ENCODE data around the gene TELO2.

- TF ChIP-seq, protein P1, sequence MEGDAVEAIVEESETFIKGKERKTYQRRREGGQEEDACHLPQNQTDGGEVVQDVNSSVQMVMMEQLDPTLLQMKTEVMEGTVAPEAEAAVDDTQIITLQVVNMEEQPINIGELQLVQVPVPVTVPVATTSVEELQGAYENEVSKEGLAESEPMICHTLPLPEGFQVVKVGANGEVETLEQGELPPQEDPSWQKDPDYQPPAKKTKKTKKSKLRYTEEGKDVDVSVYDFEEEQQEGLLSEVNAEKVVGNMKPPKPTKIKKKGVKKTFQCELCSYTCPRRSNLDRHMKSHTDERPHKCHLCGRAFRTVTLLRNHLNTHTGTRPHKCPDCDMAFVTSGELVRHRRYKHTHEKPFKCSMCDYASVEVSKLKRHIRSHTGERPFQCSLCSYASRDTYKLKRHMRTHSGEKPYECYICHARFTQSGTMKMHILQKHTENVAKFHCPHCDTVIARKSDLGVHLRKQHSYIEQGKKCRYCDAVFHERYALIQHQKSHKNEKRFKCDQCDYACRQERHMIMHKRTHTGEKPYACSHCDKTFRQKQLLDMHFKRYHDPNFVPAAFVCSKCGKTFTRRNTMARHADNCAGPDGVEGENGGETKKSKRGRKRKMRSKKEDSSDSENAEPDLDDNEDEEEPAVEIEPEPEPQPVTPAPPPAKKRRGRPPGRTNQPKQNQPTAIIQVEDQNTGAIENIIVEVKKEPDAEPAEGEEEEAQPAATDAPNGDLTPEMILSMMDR (IDR thresholded peaks at IDR 0.05), result no peak
- no peak for TF ChIP-seq POLR2A (IDR thresholded peaks at IDR 0.05)
These were observed 47.3 kb downstream of the TELO2 start for GRCh38 chr16:1540556-1540855.

Data from uterus (tissue), 2 donors.